Measurements from ENCODE around the gene CX3CL1.
A peak's percentile ranks its signal among the peaks of the same experiment; 100 is the strongest.

The CX3CL1 gene

DNA sequence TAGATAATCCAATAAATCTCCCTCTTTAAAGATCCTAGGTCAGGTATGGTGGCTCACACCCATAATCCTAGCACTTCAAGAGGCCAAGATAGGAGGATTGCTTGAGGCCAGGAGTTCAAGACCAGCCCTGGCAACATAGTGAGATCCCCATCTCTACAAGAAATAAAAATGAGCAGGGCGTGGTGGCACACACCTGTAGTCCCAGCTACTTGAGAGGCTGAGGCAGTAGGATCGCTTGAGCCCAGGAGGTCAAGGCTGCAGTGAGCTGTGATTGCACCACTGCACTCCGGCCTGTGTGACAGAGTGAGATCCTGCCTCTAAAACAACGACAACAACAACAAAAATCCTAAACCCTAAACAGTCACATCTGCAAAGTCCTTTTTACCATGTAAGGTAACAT is 15.7 kb upstream of the CX3CL1 start:
- DNase-seq (ENCODE audit: low read depth), result no peak
- H3K4me3 ChIP-seq (ENCODE audit: low read depth, low read length), result no peak overlapping the region
- TF ChIP-seq, protein P1, sequence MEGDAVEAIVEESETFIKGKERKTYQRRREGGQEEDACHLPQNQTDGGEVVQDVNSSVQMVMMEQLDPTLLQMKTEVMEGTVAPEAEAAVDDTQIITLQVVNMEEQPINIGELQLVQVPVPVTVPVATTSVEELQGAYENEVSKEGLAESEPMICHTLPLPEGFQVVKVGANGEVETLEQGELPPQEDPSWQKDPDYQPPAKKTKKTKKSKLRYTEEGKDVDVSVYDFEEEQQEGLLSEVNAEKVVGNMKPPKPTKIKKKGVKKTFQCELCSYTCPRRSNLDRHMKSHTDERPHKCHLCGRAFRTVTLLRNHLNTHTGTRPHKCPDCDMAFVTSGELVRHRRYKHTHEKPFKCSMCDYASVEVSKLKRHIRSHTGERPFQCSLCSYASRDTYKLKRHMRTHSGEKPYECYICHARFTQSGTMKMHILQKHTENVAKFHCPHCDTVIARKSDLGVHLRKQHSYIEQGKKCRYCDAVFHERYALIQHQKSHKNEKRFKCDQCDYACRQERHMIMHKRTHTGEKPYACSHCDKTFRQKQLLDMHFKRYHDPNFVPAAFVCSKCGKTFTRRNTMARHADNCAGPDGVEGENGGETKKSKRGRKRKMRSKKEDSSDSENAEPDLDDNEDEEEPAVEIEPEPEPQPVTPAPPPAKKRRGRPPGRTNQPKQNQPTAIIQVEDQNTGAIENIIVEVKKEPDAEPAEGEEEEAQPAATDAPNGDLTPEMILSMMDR (IDR thresholded peaks at IDR 0.05; ENCODE audit: insufficient read depth, low read depth, low read length, missing control alignments), result no peak

DNA sequence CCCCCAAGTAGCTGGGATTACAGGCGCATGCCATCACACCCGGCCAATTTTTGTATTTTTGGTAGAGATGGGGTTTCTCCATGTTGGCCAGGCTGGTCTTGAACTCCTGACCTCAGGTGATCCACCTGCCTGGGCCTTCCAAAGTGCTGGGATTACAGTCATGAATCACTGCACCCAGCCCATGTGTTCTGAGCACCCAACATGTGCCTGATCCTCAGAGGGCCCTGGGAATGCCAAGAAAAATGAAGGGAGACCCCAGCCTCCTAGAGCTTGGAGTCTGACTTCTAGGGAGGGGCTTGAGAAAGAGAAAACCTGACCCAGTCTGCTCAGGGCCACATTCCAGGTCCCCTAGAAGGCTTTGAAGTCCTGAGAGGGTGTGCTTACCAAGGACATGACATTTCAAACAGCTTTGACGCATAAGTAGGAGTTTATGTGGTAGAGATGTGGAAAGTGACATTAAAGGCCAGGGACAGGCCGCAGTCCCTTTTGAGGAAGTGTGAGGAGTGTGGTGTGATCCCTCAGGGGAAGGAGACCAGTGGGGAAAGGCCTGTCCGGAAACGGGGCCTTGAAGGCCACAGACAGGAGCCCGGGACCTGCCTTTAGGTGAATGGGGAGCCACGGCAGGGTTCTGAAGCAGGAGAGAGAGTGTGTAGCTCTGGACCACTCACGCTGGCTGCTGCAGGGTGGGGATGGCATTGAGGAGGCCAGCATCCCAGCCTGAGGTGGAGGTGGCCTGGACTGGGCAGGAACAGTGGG is 14.8 kb upstream of the CX3CL1 start:
- TF ChIP-seq, protein P1 (IDR thresholded peaks at IDR 0.05; ENCODE audit: insufficient read depth, low read depth, low read length, missing control alignments), result no peak
- DNase-seq (ENCODE audit: low read depth), result peak; percentile 79

DNA sequence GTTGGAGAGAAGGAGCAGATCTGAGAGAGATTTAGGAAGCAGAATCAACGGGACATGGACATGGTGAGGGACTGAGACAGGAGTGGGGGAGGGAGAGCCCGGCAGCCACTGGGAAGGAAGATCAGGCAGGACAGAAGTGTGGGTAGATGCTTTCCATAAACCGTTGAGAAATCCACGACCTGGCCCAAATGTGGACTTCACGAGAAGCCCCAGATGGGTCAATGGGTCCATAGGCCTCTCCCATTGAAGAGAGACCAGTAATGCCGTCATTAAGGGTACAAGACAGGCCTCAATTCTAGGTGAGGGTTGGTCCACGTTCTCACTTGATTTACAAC is 14.2 kb upstream of the CX3CL1 start:
- TF ChIP-seq, protein P1 (IDR thresholded peaks at IDR 0.05; ENCODE audit: insufficient read depth, low read depth, low read length, missing control alignments), result no peak
- H3K4me3 ChIP-seq (ENCODE audit: low read depth, low read length), result peak overlapping the region; percentile 57
- DNase-seq (ENCODE audit: low read depth), result no peak

More for the DNA sequence above, 14.8 kb upstream of the CX3CL1 start:
- no peak overlapping the region for H3K4me3 ChIP-seq (ENCODE audit: low read depth, low read length)

DNA sequence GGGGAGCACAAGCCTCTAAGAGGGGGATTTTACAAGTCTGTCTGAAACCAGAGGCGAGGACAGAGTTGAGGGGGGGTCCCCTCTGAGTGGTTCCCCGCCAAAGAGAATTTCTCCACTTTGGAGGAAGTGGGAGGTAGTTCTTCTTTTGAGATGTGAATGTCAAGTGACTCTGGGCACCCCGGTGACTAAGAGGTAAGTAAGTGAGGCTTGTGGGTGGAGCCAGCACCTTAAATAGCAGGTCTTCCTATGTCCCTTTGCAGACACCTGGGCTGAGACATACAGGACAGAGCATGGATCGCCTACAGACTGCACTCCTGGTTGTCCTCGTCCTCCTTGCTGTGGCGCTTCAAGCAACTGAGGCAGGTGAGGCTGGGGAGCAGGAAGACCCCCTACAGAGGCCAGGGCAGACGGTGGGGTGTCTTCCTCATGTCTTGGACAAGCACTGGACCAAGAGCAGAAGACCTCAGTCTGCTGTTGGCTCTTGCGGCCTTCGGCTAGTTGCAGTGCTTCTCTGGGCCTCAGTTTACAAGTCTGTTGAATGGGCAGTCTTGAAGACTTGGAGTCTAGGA is 13.7 kb upstream of the CX3CL1 start, which contains the start of gene CCL22:
CCL22 (plus strand) TSS at position 257 of the 569 bp plus-strand sequence; CDS start at position 291, 34 bp downstream.
- TF ChIP-seq, protein P1 (IDR thresholded peaks at IDR 0.05; ENCODE audit: insufficient read depth, low read depth, low read length, missing control alignments), result no peak
- peak; percentile 86 for DNase-seq (ENCODE audit: low read depth)
- H3K4me3 ChIP-seq (ENCODE audit: low read depth, low read length), result peak within 1 kb of the TSS; percentile 57

DNA sequence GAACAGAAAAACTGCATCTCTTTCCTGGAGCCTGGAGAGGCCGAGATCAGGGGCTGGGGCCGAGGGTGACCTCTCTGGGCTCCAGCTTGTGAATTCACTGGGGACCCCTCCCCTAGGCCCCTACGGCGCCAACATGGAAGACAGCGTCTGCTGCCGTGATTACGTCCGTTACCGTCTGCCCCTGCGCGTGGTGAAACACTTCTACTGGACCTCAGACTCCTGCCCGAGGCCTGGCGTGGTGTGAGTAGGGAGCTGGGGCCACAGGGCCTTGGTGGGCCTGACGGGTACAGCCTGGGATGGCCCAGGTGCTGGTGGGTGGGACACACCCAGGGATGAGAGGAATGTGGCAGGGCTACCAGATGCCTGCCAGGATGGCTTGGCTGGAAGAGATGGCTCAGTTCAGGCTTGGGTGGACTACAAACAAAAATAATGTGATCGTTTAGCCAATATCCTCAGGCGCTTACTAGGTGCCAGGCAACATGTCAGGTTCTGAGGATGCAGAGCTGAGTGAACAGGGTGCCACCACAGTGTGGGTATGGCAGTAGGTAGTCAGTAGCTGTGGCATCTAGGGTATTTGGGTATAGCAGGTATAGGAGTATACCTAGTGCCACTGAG is 11.9 kb upstream of the CX3CL1 start:
- H3K4me3 ChIP-seq (ENCODE audit: low read depth, low read length), result peak overlapping the region; percentile 57
- DNase-seq (ENCODE audit: low read depth), result no peak
- TF ChIP-seq, protein P1 (IDR thresholded peaks at IDR 0.05; ENCODE audit: insufficient read depth, low read depth, low read length, missing control alignments), result no peak

DNA sequence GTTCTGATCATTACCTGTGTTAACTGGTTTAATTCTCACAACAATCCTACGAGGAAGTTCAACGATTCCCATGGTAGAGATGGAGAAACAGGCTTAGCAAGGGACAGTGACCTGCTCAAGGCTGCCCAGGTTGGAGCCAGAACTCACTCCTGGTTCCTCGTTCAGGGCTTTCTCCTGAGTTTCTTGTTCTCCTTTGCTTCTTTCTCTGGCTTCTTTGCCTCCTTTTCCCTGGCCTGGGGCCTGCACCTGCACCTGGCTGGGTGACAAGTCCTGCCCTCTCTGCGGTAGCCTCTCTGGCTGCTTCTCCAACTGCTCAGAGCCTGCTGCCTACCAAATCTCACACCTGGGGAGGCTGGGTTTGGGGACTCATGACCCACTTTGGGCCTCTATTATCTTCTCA is 10.9 kb upstream of the CX3CL1 start:
- peak overlapping the region; percentile 25 for H3K4me3 ChIP-seq (ENCODE audit: low read depth, low read length)
- DNase-seq (ENCODE audit: low read depth), result no peak
- TF ChIP-seq, protein P1 (IDR thresholded peaks at IDR 0.05; ENCODE audit: insufficient read depth, low read depth, low read length, missing control alignments), result no peak
